Activated CD8-positive, alpha-beta memory T cell treated with anti-CD3 and anti-CD28 coated beads, Interleukin-2, amount 50 U/mL, for 1 hour (primary cell): ENCODE data around the gene CPTP.
A peak's percentile ranks its signal among the peaks of the same experiment; 100 is the strongest.

Source experiments
- DNase-seq: peaks from one replicate; pipeline ENCODE4 v3.0.0-alpha.2; 2020; ENCODE audit errors: extremely low read depth

CPTP gene

GRCh38 chr1:1292442-1292779 is 32.2 kb upstream of the CPTP start:
- no peak for DNase-seq

GRCh38 chr1:1292851-1293250 is 31.8 kb upstream of the CPTP start:
- no peak for DNase-seq

GRCh38 chr1:1293263-1294249 is 31.0 kb upstream of the CPTP start:
- DNase-seq: no peak

- DNase-seq: no peak
These were observed 30.2 kb upstream of the CPTP start for GRCh38 chr1:1294250-1294890.

DNA sequence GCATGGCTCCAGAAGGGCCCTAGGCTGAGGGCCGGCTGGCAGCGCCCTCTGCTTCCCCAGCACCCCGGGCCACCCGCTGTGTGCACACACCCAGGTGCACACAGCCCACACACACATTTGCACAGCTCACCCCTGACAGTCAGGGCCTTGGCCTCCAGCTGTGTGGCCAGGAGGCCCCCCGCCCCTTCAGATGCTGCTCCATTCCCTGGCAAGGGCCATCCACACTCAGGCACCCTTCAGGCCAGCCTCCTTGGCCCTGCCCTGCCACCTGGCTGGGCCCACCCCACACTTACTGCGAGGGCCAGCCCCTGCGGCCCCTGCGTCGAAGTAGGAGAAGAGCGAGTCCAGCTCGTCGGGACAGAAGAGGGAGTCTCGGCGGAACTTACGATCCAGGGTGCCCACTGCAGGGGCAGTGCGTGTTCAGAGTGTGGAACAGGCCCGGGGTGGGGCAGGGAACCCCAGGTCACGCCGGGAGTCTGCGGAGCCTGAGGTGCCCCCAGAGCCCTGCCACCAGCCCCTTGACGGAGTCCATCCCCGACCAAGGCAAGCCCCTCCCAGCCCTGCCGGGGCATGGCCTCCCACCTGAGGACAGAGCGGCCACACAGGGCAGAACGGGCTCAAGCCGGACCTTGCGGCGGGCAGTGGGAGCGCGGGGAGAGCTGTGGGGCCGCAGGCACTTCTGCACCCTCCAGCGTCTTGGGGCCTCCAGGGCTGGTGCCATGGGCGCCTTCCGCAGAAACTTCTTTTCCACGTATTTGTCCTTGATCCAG is 29.3 kb upstream of the CPTP start:
- DNase-seq: no peak

GRCh38 chr1:1296070-1297061 is 28.2 kb upstream of the CPTP start:
- DNase-seq: no peak

DNA sequence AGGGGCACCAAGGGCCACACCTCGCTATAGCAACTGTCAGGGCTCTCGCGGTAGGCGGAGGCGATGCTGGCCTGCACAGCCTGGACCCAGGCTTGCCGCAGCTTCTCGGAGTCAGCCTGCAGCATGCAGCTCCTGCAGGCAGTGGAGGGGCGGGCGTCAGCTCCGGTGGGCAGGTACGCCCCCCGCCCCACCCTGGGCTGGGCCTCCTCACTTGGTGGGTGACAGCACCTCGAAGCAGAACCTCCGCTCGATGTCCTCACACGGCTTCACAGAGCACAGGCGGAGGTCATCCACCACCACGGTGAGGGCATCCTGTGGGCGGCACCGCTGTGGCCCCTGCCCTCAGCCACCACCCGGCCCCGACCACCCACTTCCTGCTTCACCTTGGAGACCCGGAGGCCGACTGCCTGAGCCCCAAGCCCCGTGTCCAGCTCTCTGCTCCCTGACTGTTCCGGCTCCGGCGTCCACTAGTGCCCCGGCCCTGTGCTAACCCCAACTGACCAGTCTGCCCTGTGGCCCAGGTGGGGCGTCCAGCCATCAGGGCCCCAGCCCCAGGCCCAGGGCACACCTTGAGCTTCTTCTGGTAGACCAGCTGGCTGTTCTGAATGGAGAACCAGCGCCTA is 26.7 kb upstream of the CPTP start:
- no peak for DNase-seq

- no peak for DNase-seq
These were observed 25.5 kb upstream of the CPTP start for GRCh38 chr1:1298861-1299685.

GRCh38 chr1:1299686-1300351 is 24.8 kb upstream of the CPTP start:
- DNase-seq: no peak

DNA sequence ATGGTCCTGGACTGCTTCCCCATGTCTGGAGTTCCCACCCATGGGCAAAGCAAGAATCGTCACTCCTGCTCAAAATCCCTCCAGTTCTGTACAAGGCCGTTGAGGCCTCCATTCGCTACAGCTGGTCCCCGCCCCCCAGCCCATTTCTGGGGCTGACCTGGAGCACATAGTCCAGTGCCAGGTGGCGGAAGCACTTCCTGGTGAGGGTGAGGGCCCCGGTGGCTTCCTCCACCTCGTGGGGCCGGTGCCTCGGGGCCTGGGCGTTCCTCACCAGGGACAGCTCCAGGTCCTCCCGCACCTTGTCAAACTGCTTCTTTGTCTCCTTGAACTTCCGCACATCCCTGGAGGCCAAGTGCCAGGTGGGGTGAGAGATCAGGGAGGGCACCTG is 24.3 kb upstream of the CPTP start:
- no peak for DNase-seq

GRCh38 chr1:1302006-1302430 is 22.6 kb upstream of the CPTP start:
- no peak for DNase-seq

DNA sequence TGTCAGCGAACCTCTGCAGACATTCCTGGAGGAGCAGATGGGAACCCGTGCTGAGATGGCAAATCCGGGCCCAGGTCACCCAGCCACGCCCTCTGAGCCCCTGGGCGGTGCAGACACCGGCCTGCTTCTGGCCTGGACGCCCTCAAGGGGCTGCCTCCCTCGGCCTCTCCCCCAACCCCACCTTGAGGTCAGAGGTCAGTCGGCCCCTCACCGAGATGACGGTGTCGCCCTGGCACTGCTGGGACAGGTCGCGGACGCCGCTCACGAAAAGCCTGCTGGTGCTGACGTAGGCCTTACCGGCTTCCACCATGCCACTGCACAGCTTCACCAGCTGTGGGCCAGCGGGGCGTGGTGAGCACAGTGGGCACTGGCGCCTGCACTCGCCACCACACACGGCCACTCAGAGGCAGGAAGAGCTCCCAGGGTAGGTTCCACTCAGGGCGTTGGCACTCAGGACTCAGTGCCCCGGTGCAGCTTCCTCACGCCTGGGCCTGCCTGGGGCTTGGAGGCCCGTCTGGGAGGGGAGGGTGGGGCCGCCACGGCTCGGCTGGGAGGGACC is 21.6 kb upstream of the CPTP start:
- DNase-seq: no peak

- no peak for DNase-seq
These were observed 20.9 kb upstream of the CPTP start for GRCh38 chr1:1303736-1304135.

GRCh38 chr1:1304331-1305299 is 20.0 kb upstream of the CPTP start:
- no peak for DNase-seq

DNA sequence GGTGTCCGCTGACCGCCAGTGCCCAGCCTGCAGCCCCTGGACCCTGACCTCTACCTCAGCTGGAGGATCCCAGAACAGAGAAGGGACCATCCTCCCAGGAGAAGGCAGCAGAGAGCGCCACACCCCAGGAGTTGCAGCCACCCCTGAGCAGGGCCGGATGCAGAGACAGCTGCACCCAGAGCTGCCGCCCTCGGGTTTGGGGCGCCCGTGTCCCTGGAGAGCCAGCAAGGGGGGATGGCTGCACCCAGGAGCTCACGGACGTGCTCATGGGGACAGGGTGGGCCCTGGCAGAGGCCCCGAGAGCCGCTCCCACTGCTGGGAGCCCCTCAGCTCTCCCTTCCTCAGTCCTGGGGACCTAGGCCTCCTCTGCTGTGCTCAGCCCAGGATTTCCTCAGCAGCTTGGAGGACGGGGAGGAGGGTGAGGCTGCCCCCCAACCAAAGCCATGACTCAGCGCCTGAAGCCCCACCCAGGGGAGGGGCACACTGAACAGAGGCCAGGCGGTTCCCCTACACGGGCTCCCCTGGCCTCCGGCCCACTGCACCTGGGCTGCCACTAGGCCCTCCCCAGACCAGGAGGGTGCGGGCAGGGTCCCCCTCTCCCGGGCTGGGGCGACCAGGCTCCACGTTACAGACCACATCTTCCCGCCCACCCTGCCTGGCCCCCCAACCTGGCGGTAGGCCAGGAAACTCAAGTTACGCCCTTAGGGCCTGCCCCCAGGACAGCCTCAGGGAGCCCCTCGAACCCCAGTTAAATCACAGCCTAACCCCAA is 19.1 kb upstream of the CPTP start:
- DNase-seq: peak; percentile 43

DNA sequence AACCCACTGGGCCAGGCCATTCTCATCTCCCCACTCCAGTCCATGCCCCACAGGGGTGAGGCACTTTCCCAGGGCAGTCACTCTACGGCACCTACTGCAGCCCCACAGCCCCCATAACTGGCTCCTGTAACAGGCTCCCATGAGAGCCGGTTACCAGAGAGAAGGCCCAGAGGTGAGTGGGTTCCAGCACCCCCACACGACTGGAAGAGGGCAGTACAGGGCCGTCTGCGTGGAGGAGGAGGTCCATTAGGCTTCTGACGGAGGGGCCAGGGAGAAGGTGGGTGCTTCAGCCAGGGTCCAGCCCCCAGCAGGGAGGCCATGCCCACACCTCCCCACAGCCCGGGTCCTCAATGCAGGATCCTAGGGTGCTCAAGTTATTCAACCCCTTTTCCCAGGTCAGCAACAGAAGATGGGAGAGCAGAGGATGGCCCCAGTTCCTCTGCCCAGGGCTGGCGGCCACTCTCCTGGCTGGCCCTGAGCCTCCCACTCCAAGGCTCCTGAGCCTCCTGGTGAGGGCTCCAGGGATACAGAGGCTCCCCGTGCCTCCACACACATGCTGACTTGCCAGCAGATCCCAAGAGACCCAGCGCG is 18.4 kb upstream of the CPTP start:
- no peak for DNase-seq
